DND-41 (cell line): ENCODE measurements around the gene FGFBP2.

Experiments
- ATAC-seq: fragments of 200-7000 bp; cut with Tn5 transposase; 3 replicates; pipeline ENCODE4 v1.9.1; 2021; ENCODE audit warnings: low read depth; ENCODE audit not compliant: insufficient read depth
- DNase-seq: peaks from one replicate; pipeline ENCODE4 v3.0.0-alpha.2; 2020
- H2AFZ ChIP-seq: 2 replicates; pipeline ENCODE4 v1.6.0; 2012; ENCODE audit warnings: low read depth, low read length
- H3K27ac ChIP-seq: 2 replicates; pipeline ENCODE4 v1.5.1; 2012; ENCODE audit warnings: low read length, inconsistent platforms
- H3K27me3 ChIP-seq: fragments of 200-600 bp; sonication (generic); 2 replicates; pipeline ENCODE4 v1.6.0; 2012; ENCODE audit warnings: low read length, mild to moderate bottlenecking, inconsistent platforms; ENCODE audit not compliant: insufficient read depth, poor library complexity
- H3K36me3 ChIP-seq: 2 replicates; pipeline ENCODE4 v1.5.1; 2012; ENCODE audit warnings: low read length, inconsistent platforms; ENCODE audit not compliant: insufficient read depth
- H3K4me1 ChIP-seq: 2 replicates; pipeline ENCODE4 v1.5.1; 2012; ENCODE audit warnings: mild to moderate bottlenecking, low read length; ENCODE audit not compliant: insufficient read depth
- H3K4me2 ChIP-seq: 2 replicates; pipeline ENCODE4 v1.6.0; 2012; ENCODE audit warnings: mild to moderate bottlenecking, moderate library complexity, low read length, inconsistent platforms; ENCODE audit not compliant: insufficient read depth
- H3K4me3 ChIP-seq, 2 experiments: fragments of 200-600 bp in 1 of 2; shearing (Covaris generic) in 1 of 2; 2 replicates each; pipeline ENCODE4 v1.5.1; 2012 to 2016; ENCODE audit warnings: inconsistent platforms in 2 of 2, low read length in 2 of 2, mild to moderate bottlenecking in 2 of 2, low read depth in 1 of 2, moderate library complexity in 1 of 2
- H3K79me2 ChIP-seq: 2 replicates; pipeline ENCODE4 v1.6.0; 2012; ENCODE audit warnings: low read length, inconsistent platforms; ENCODE audit not compliant: insufficient read depth
- H3K9ac ChIP-seq: 2 replicates; pipeline ENCODE4 v1.6.0; 2012; ENCODE audit warnings: low read depth, mild to moderate bottlenecking, inconsistent platforms, low read length, moderate library complexity
- H3K9me3 ChIP-seq: 2 replicates; pipeline ENCODE4 v1.5.1; 2012; ENCODE audit warnings: low read length, moderate library complexity, mild to moderate bottlenecking, inconsistent platforms; ENCODE audit not compliant: insufficient read depth, severe bottlenecking
- H4K20me1 ChIP-seq: 2 replicates; pipeline ENCODE4 v1.6.0; 2012; ENCODE audit warnings: low read length; ENCODE audit not compliant: insufficient read depth
- EZH2 ChIP-seq: IDR thresholded peaks from 3 replicates; pipeline ENCODE4 v1.6.1; 2012; ENCODE audit warnings: borderline replicate concordance, low read depth, mild to moderate bottlenecking, moderate library complexity, low read length, inconsistent platforms; ENCODE audit not compliant: severe bottlenecking
- TF ChIP-seq, protein P1 (sequence below): IDR thresholded peaks from 2 replicates; pipeline ENCODE4 v1.5.1; 2012; ENCODE audit warnings: borderline replicate concordance, low read length, moderate library complexity, mild to moderate bottlenecking; ENCODE audit not compliant: poor library complexity, severe bottlenecking; ENCODE audit errors: extremely low read depth

Gene FGFBP2

DNA sequence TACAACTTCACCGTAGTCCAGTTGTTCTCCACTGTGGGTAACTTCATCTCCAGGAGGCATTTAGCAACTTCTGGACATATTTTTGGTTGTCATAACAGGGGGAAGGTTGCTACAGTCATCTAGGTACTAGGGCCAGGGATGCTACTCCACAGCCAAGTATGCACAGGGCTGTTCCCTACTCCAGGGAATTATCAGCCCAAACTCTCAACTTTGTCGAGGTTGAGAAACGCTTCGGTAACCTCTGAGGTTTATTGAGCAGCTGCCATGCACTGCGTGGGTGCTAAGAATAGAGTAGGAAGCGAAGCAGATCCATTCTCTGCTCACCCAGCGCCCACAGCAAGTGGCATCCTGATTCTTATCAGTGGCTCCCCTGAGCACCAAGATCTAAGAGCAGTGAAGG, 32.7 kb downstream of the FGFBP2 start:
- Histone ChIP-seq H3K9ac (no peak overlapping the region), H2AFZ (no peak overlapping the region), H3K4me3 (no peak overlapping the region), H4K20me1 (no peaks in the 10 kb centered on the region), H3K27me3 (peaks cover 10% of the 10 kb centered on the region), H3K36me3 (no peaks in the 10 kb centered on the region), H3K79me2 (no peaks in the 10 kb centered on the region), H3K4me1 (no peaks in the 10 kb centered on the region), H3K4me2 (no peak overlapping the region), H3K27ac (no peak overlapping the region), H3K9me3 (no peaks in the 10 kb centered on the region)
- TF ChIP-seq, protein P1, sequence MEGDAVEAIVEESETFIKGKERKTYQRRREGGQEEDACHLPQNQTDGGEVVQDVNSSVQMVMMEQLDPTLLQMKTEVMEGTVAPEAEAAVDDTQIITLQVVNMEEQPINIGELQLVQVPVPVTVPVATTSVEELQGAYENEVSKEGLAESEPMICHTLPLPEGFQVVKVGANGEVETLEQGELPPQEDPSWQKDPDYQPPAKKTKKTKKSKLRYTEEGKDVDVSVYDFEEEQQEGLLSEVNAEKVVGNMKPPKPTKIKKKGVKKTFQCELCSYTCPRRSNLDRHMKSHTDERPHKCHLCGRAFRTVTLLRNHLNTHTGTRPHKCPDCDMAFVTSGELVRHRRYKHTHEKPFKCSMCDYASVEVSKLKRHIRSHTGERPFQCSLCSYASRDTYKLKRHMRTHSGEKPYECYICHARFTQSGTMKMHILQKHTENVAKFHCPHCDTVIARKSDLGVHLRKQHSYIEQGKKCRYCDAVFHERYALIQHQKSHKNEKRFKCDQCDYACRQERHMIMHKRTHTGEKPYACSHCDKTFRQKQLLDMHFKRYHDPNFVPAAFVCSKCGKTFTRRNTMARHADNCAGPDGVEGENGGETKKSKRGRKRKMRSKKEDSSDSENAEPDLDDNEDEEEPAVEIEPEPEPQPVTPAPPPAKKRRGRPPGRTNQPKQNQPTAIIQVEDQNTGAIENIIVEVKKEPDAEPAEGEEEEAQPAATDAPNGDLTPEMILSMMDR: no peak
- ATAC-seq (peak; percentile 55), DNase-seq (peak; percentile 5)

DNA sequence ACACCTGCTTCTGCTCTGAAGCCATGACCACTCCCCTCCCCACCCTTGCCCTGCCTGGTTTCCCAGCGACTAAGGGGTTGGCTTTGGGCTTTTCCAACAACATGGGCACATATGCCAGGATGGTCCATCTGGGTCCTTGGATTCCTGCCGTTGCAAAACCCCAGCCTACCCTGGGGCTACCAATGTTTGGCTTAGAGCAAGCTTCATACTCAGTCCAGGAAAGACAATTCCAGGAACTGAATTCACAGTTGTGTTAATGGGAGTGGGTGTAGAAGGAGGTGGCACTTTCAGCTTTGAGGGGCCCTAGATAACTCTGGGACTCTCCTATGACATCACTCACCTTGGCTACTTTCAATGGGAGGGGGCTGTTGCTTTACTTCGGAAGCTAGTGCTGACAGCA, 33.4 kb downstream of the FGFBP2 start:
- no peaks in the 10 kb centered on the region for H4K20me1 ChIP-seq
- DNase-seq (no peak), ATAC-seq (no peak)
- H3K79me2 ChIP-seq: no peaks in the 10 kb centered on the region
- no peaks in the 10 kb centered on the region for H3K36me3 ChIP-seq
- no peaks in the 10 kb centered on the region for H3K9me3 ChIP-seq
- TF ChIP-seq, protein P1: no peak
- no peak for TF ChIP-seq EZH2
- H3K4me1 ChIP-seq: no peaks in the 10 kb centered on the region
- H3K4me3 ChIP-seq: no peak overlapping the region
- H3K27me3 ChIP-seq: peaks cover 10% of the 10 kb centered on the region
- H2AFZ ChIP-seq: no peak overlapping the region
- no peak overlapping the region for H3K27ac ChIP-seq
- H3K4me2 ChIP-seq: no peak overlapping the region
- H3K9ac ChIP-seq: no peak overlapping the region

DNA sequence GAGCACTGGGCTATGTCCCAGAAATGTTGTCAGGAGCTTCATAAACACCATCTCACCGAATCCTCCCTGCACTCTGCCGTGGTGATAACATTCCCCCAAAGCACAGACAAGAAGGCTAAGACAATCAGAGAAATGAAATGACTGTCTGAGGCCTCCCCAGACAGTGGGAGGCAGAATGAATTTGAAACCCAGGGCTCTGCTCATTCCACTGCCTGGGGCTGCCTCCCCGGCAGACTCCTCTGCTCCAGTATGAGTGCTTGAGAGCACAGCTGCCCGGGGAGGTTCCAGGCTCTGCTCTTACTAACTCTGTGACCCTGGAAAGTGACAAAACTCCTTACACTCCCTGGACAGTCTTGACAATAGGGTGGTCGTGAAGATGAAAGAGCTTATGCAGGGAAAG, 34.1 kb downstream of the FGFBP2 start:
- H3K4me3 ChIP-seq: no peak overlapping the region
- peaks cover 14% of the 10 kb centered on the region for H3K27me3 ChIP-seq
- H3K79me2 ChIP-seq: no peaks in the 10 kb centered on the region
- no peak overlapping the region for H2AFZ ChIP-seq
- DNase-seq: no peak
- no peaks in the 10 kb centered on the region for H3K4me1 ChIP-seq
- TF ChIP-seq, protein P1: no peak
- no peak for TF ChIP-seq EZH2
- ATAC-seq: no peak
- H3K27ac ChIP-seq: no peak overlapping the region
- H4K20me1 ChIP-seq: no peaks in the 10 kb centered on the region
- H3K9me3 ChIP-seq: no peaks in the 10 kb centered on the region
- no peak overlapping the region for H3K9ac ChIP-seq
- H3K36me3 ChIP-seq: no peaks in the 10 kb centered on the region
- H3K4me2 ChIP-seq: no peak overlapping the region

DNA sequence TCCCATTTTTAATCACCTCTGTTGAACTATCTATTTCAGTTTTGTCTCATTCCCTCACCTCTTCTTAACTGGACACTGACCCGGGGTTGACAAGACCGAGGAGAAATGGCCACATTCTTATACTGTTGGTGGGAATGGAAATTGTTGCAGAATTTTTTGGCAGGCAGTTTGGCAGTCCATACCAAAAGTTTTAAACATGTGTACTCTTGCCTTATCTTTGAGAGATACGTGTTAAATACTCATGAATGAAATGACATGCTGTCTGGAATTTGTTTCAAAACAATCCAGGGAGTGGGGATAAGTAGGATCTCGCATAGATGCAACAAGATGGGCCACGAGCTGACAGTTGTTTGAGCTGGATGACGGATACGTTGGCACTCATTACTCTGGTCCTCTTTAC, 36.5 kb downstream of the FGFBP2 start:
- no peak overlapping the region for H3K9ac ChIP-seq
- ATAC-seq: no peak

More for the DNA sequence above, 36.5 kb downstream of the FGFBP2 start:
- no peaks in the 10 kb centered on the region for H4K20me1 ChIP-seq
- TF ChIP-seq, protein P1: no peak
- TF ChIP-seq EZH2: no peak
- no peak overlapping the region for H3K4me3 ChIP-seq
- H3K27me3 ChIP-seq: peaks cover 14% of the 10 kb centered on the region
- H3K9me3 ChIP-seq: no peaks in the 10 kb centered on the region
- H2AFZ ChIP-seq: no peak overlapping the region
- H3K79me2 ChIP-seq: no peaks in the 10 kb centered on the region
- H3K27ac ChIP-seq: no peak overlapping the region
- DNase-seq: no peak
- H3K4me2 ChIP-seq: no peak overlapping the region
- H3K4me1 ChIP-seq: no peaks in the 10 kb centered on the region
- H3K36me3 ChIP-seq: no peaks in the 10 kb centered on the region
